Right ventricle myocardium superior (tissue), 1 donor: ENCODE data around the gene CAVIN2. TPM values are rescaled to one million over a fixed set of nuclear protein-coding genes. Genes with fewer than 3 reads are reported as not detected.

Experiments used
- total RNA-seq: library from RNA; stranded (reverse); fragmentation: NEBNext Ultra II Directional; extraction: Animal tissue kit (Norgen Biotek cat#: 25700); gene quantifications from one replicate; pipeline ENCODE4 v1.2.1, GENCODE V29; 2021
- donor health status: DM: no; HTN: yes; CAD: no; lungs with severe emphysema.

The CAVIN2 gene
- total RNA-seq, 1 donor from 2014 or later: 104 TPM

Other genes with a start within 250 kb of the CAVIN2 start
- 3.7 TPM for gene NABP1, start 169.0 kb downstream of the CAVIN2 start, total RNA-seq